SKM-1 treated with dmso at 0.1 percent for 144 hours (cell line): ENCODE results near the gene MTCL3.

ENCODE experiments used
- DNase-seq: peaks from one replicate; lab custom pipeline; 2025; ENCODE audit not compliant: unreplicated experiment; lab: John Stamatoyannopoulos, UW

Gene MTCL3

GRCh38 chr6:127468936-127469335 is 50.2 kb downstream of the MTCL3 start:
- no peak for DNase-seq

GRCh38 chr6:127466416-127466815 is 52.7 kb downstream of the MTCL3 start:
- no peak for DNase-seq

- DNase-seq = peak; percentile 55
These were observed 54.2 kb downstream of the MTCL3 start for GRCh38 chr6:127464881-127465459.

GRCh38 chr6:127464161-127464880 is 54.8 kb downstream of the MTCL3 start:
- no peak for DNase-seq

- DNase-seq = no peak
These were observed 56.1 kb downstream of the MTCL3 start for GRCh38 chr6:127463056-127463455.

GRCh38 chr6:127462376-127462775 is 56.8 kb downstream of the MTCL3 start:
- DNase-seq = no peak

- DNase-seq = no peak
These were observed 58.7 kb downstream of the MTCL3 start for GRCh38 chr6:127460465-127460864.

GRCh38 chr6:127459231-127459641 is 59.9 kb downstream of the MTCL3 start, which contains the start of gene KIAA0408:
Gene KIAA0408, minus strand, starts transcription at chr6:127459389. Its CDS starts 5,408 bp downstream, at chr6:127453981.
- DNase-seq = no peak

GRCh38 chr6:127458817-127459216 is 60.3 kb downstream of the MTCL3 start:
- no peak for DNase-seq

- DNase-seq = no peak
These were observed 60.9 kb downstream of the MTCL3 start for GRCh38 chr6:127458222-127458621.

- DNase-seq = peak; percentile 95
These were observed 61.6 kb downstream of the MTCL3 start for GRCh38 chr6:127457456-127458064.

- no peak for DNase-seq
These were observed 62.7 kb downstream of the MTCL3 start for GRCh38 chr6:127456465-127456864.

- DNase-seq = no peak
These were observed 65.1 kb downstream of the MTCL3 start for GRCh38 chr6:127453845-127454619.

- no peak for DNase-seq
These were observed 66.3 kb downstream of the MTCL3 start for GRCh38 chr6:127452803-127453202.

GRCh38 chr6:127451388-127451787 is 67.7 kb downstream of the MTCL3 start:
- DNase-seq = no peak

GRCh38 chr6:127447780-127448179 is 71.4 kb downstream of the MTCL3 start:
- DNase-seq = no peak

GRCh38 chr6:127446356-127446755 is 72.8 kb downstream of the MTCL3 start:
- DNase-seq = no peak

GRCh38 chr6:127441881-127442280 is 77.3 kb downstream of the MTCL3 start:
- DNase-seq = no peak

- DNase-seq = no peak
These were observed 79.4 kb downstream of the MTCL3 start for GRCh38 chr6:127439718-127440117.

GRCh38 chr6:127436578-127437110 is 82.5 kb downstream of the MTCL3 start:
- DNase-seq = no peak

GRCh38 chr6:127435626-127436220 is 83.4 kb downstream of the MTCL3 start:
- no peak for DNase-seq
